HEK293T (cell line): ENCODE data around the gene NOS3.

Experiments
- CTCF ChIA-PET: fragments of 350-600 bp; formaldehyde crosslinking; extraction: SDS; loops from one replicate; lab custom pipeline; 2021; ENCODE audit warnings: antibody characterized with exemption, inconsistent platforms; lab: Yijun Ruan, JAX
- POLR2A ChIA-PET: fragments of 350-600 bp; formaldehyde crosslinking; extraction: SDS; loops from one replicate; lab custom pipeline; 2020; ENCODE audit warnings: antibody characterized with exemption, inconsistent platforms; lab: Yijun Ruan, JAX
- DNase-seq: peaks from one replicate; pipeline ENCODE4 v3.0.0; 2012; ENCODE audit warnings: mixed read lengths; ENCODE audit errors: extremely low spot score
- ARNT ChIP-seq: fragments of 450-650 bp; IDR thresholded peaks from 2 replicates; pipeline ENCODE4 v1.6.1; 2017; ENCODE audit warnings: mild to moderate bottlenecking
- BHLHE40 ChIP-seq: fragments of 450-650 bp; IDR thresholded peaks from 2 replicates; pipeline ENCODE4 v1.6.1; 2016; ENCODE audit warnings: mild to moderate bottlenecking, moderate library complexity, borderline replicate concordance
- CTBP1 ChIP-seq: fragments of 450-650 bp; IDR thresholded peaks from 2 replicates; pipeline ENCODE4 v1.6.1; 2016; ENCODE audit warnings: borderline replicate concordance
- ELF4 ChIP-seq: fragments of 450-650 bp; IDR thresholded peaks from 2 replicates; pipeline ENCODE4 v1.6.1; 2017; ENCODE audit warnings: antibody characterized with exemption
- FOXA1 ChIP-seq: fragments of 450-650 bp; IDR thresholded peaks from 2 replicates; pipeline ENCODE4 v1.6.1; 2016; ENCODE audit warnings: mild to moderate bottlenecking
- FOXK2 ChIP-seq: fragments of 450-650 bp; IDR thresholded peaks from 2 replicates; pipeline ENCODE4 v1.6.1; 2016; ENCODE audit warnings: mild to moderate bottlenecking
- FOXM1 ChIP-seq: fragments of 450-650 bp; IDR thresholded peaks from 2 replicates; pipeline ENCODE4 v1.6.1; 2017; ENCODE audit warnings: mild to moderate bottlenecking, borderline replicate concordance
- HDGF ChIP-seq: fragments of 450-650 bp; IDR thresholded peaks from 2 replicates; pipeline ENCODE4 v1.6.1; 2017; ENCODE audit warnings: antibody characterized with exemption, borderline replicate concordance
- L3MBTL2 ChIP-seq: fragments of 450-650 bp; conservative IDR thresholded peaks from 2 replicates; pipeline ENCODE4 v1.6.1; 2016; ENCODE audit warnings: mild to moderate bottlenecking
- LEF1 ChIP-seq: fragments of 450-650 bp; IDR thresholded peaks from 2 replicates; pipeline ENCODE4 v1.6.1; 2017; ENCODE audit warnings: mild to moderate bottlenecking, borderline replicate concordance
- NFRKB ChIP-seq: fragments of 450-650 bp; IDR thresholded peaks from 2 replicates; pipeline ENCODE4 v1.6.1; 2016; ENCODE audit warnings: mild to moderate bottlenecking, moderate library complexity
- PKNOX1 ChIP-seq: fragments of 450-650 bp; IDR thresholded peaks from 2 replicates; pipeline ENCODE4 v1.6.1; 2016
- SP1 ChIP-seq: fragments of 450-650 bp; IDR thresholded peaks from 2 replicates; pipeline ENCODE4 v1.6.1; 2017
- SUZ12 ChIP-seq: fragments of 450-650 bp; IDR thresholded peaks from 2 replicates; pipeline ENCODE4 v1.6.1; 2016; ENCODE audit warnings: mild to moderate bottlenecking
- TARDBP ChIP-seq: fragments of 450-650 bp; IDR thresholded peaks from 2 replicates; pipeline ENCODE4 v1.6.1; 2016
- ZNF384 ChIP-seq: fragments of 450-650 bp; IDR thresholded peaks from 2 replicates; pipeline ENCODE4 v1.6.1; 2016

The NOS3 gene

GRCh38 chr7:151046603-151047573 lies 56.1 kb downstream of the NOS3 start:
- ChIA-PET CTCF (interaction anchor here (1.6 kb wide), 1 partner anchor 18 kb away, joined by 3 read pairs; no protein-coding TSS in a partner anchor), POLR2A (interaction anchor here (2.0 kb wide), 1 partner anchor 8 kb away, joined by 6 read pairs; no protein-coding TSS in a partner anchor)
- TF ChIP-seq ZNF384 (no peak), HDGF (no peak), NFRKB (no peak), BHLHE40 (no peak), CTBP1 (no peak), ARNT (no peak), SP1 (no peak), TARDBP (no peak), FOXK2 (no peak), L3MBTL2 (no peak), FOXM1 (no peak), LEF1 (no peak), PKNOX1 (no peak)
- DNase-seq = no peak

- CTCF ChIA-PET = interaction anchor here (0.6 to 1.6 kb wide), 2 partner anchors 19 to 457 kb away, joined by 3 to 4 read pairs; no protein-coding TSS in a partner anchor
- TF ChIP-seq L3MBTL2 (no peak), PKNOX1 (no peak), BHLHE40 (no peak), FOXA1 (no peak), TARDBP (no peak), HDGF (no peak), NFRKB (no peak), ELF4 (no peak), SUZ12 (no peak), FOXK2 (no peak), FOXM1 (no peak), SP1 (no peak), LEF1 (no peak), ARNT (no peak)
- POLR2A ChIA-PET = no interaction called here
- DNase-seq = no peak
Measured at GRCh38 chr7:151047976-151048815, 57.4 kb downstream of the NOS3 start, which contains the start of gene ASIC3. TSS of gene ASIC3 (plus strand) at chr7:151048531. CDS start at chr7:151048886, 355 bp downstream.

- no peak for TF ChIP-seq SUZ12
- no peak for TF ChIP-seq ZNF384
- no peak for TF ChIP-seq LEF1
- no peak for TF ChIP-seq L3MBTL2
- TF ChIP-seq FOXM1 = no peak
- ChIA-PET CTCF (interaction anchor here (0.6 kb wide), 1 partner anchor 456 kb away, joined by 4 read pairs; no protein-coding TSS in a partner anchor), POLR2A (no interaction called here)
- DNase-seq = no peak
Measured at GRCh38 chr7:151048911-151049463, 58.2 kb downstream of the NOS3 start.

- no peak for DNase-seq
- CTCF ChIA-PET = no interaction called here
- TF ChIP-seq PKNOX1 (no peak), TARDBP (no peak)
- POLR2A ChIA-PET = interaction anchor here (1.0 kb wide), 2 partner anchors 8 to 23 kb away, joined by 3 to 4 read pairs; partner anchors contain the start of genes ABCB8 and SLC4A2
Measured at GRCh38 chr7:151051108-151051507, 60.3 kb downstream of the NOS3 start.

GRCh38 chr7:151053096-151053495 lies 62.3 kb downstream of the NOS3 start:
- TF ChIP-seq L3MBTL2 (no peak), PKNOX1 (no peak), FOXM1 (no peak), HDGF (no peak), FOXK2 (no peak), SUZ12 (no peak), NFRKB (no peak), LEF1 (no peak)
- POLR2A ChIA-PET = interaction anchor here (1.4 kb wide), 1 partner anchor 28 kb away, joined by 5 read pairs; the partner anchor contains the start of gene FASTK
- CTCF ChIA-PET = no interaction called here
- no peak for DNase-seq
